WTC11 (cell line): ENCODE data around the gene PQBP1. TPM values are rescaled to one million over a fixed set of nuclear protein-coding genes. Genes with fewer than 3 reads are reported as not detected.

Experiments
- ATAC-seq: fragments of 200-7000 bp; cut with Tn5 transposase; 2 replicates; pipeline ENCODE4 v1.10.0; 2021; ENCODE audit warnings: mild to moderate bottlenecking, moderate library complexity
- CTCF ChIA-PET: fragments of 300-600 bp; sonication (Branson Sonifier 250); formaldehyde crosslinking; loops from one replicate; lab custom pipeline; 2021; ENCODE audit warnings: antibody characterized with exemption; lab: Charles Lee
- POLR2A ChIA-PET: fragments of 350-600 bp; sonication (Branson Sonifier 250); formaldehyde crosslinking; loops from one replicate; lab custom pipeline; 2021; ENCODE audit warnings: antibody characterized with exemption; lab: Charles Lee
- DNase-seq: peaks from one replicate; pipeline ENCODE4 v3.0.0; 2021; ENCODE audit warnings: low spot score
- H3K27ac Mint-ChIP-seq: 2 replicates; pipeline ENCODE4 v1.8.0; 2021; ENCODE audit warnings: mixed read lengths
- H3K27me3 Mint-ChIP-seq: 2 replicates; pipeline ENCODE4 v1.8.0; 2021; ENCODE audit warnings: low read depth, mild to moderate bottlenecking, moderate library complexity, mixed read lengths
- H3K36me3 Mint-ChIP-seq: 2 replicates; pipeline ENCODE4 v1.8.0; 2021; ENCODE audit warnings: mixed read lengths
- H3K4me1 Mint-ChIP-seq: 2 replicates; pipeline ENCODE4 v1.8.0; 2022; ENCODE audit warnings: mixed read lengths
- H3K4me3 Mint-ChIP-seq: 2 replicates; pipeline ENCODE4 v1.8.0; 2021; ENCODE audit warnings: mild to moderate bottlenecking, moderate library complexity, mixed read lengths
- H3K9me3 Mint-ChIP-seq: 2 replicates; pipeline ENCODE4 v1.8.0; 2021; ENCODE audit warnings: mixed read lengths
- AFF4 ChIP-seq: sonication (generic); formaldehyde crosslinking; IDR thresholded peaks from 2 replicates; pipeline ENCODE4 v1.8.1; 2023; ENCODE audit warnings: mild to moderate bottlenecking, missing genetic modification reagents, borderline replicate concordance
- ATF6 ChIP-seq: sonication (generic); formaldehyde crosslinking; IDR thresholded peaks from 2 replicates; pipeline ENCODE4 v1.8.1; 2023; ENCODE audit warnings: mild to moderate bottlenecking, missing genetic modification reagents
- CREM ChIP-seq: sonication (generic); formaldehyde crosslinking; IDR thresholded peaks from 2 replicates; pipeline ENCODE4 v1.8.1; 2022; ENCODE audit warnings: mild to moderate bottlenecking, missing genetic modification reagents, moderate library complexity
- CTCF ChIP-seq: fragments of 200-600 bp; IDR thresholded peaks from 2 replicates; pipeline ENCODE4 v1.8.0; 2022; ENCODE audit warnings: antibody characterized with exemption
- ETV6 ChIP-seq: sonication (generic); formaldehyde crosslinking; IDR thresholded peaks from 2 replicates; pipeline ENCODE4 v1.8.1; 2022; ENCODE audit warnings: mild to moderate bottlenecking, missing genetic modification reagents
- GABPB1 ChIP-seq: sonication (generic); formaldehyde crosslinking; IDR thresholded peaks from 2 replicates; pipeline ENCODE4 v1.8.1; 2023; ENCODE audit warnings: mild to moderate bottlenecking, missing genetic modification reagents
- HMGXB4 ChIP-seq: sonication (generic); formaldehyde crosslinking; IDR thresholded peaks from 2 replicates; pipeline ENCODE4 v1.8.1; 2023; ENCODE audit warnings: mild to moderate bottlenecking, moderate library complexity, missing genetic modification reagents
- JUN ChIP-seq: sonication (generic); formaldehyde crosslinking; IDR thresholded peaks from 2 replicates; pipeline ENCODE4 v1.8.0; 2023; ENCODE audit warnings: mild to moderate bottlenecking, missing genetic modification reagents
- NFATC4 ChIP-seq: fragments of 250-450 bp; sonication (Bioruptor Pico); IDR thresholded peaks from 2 replicates; pipeline ENCODE4 v1.9.0; 2021; ENCODE audit warnings: mild to moderate bottlenecking
- NR2C2 ChIP-seq: sonication (generic); formaldehyde crosslinking; IDR thresholded peaks from 2 replicates; pipeline ENCODE4 v1.8.0; 2022; ENCODE audit warnings: mild to moderate bottlenecking, missing genetic modification reagents
- OVOL2 ChIP-seq: fragments of 250-450 bp; sonication (Bioruptor Pico); IDR thresholded peaks from 2 replicates; pipeline ENCODE4 v1.9.0; 2021; ENCODE audit warnings: mild to moderate bottlenecking, borderline replicate concordance
- PRDM15 ChIP-seq: sonication (generic); formaldehyde crosslinking; IDR thresholded peaks from 2 replicates; pipeline ENCODE4 v1.8.0; 2022; ENCODE audit warnings: missing genetic modification reagents
- PREB ChIP-seq: sonication (generic); formaldehyde crosslinking; IDR thresholded peaks from 2 replicates; pipeline ENCODE4 v1.8.1; 2022; ENCODE audit warnings: mild to moderate bottlenecking, missing genetic modification reagents, moderate library complexity, borderline replicate concordance
- TP53 ChIP-seq: sonication (generic); formaldehyde crosslinking; IDR thresholded peaks from 2 replicates; pipeline ENCODE4 v1.8.1; 2023; ENCODE audit warnings: mild to moderate bottlenecking, missing genetic modification reagents
- ZNF281 ChIP-seq: sonication (generic); formaldehyde crosslinking; IDR thresholded peaks from 2 replicates; pipeline ENCODE4 v1.8.0; 2023; ENCODE audit warnings: mild to moderate bottlenecking, missing genetic modification reagents
- ZNF671 ChIP-seq: fragments of 250-450 bp; sonication (Bioruptor Pico); IDR thresholded peaks from 2 replicates; pipeline ENCODE4 v1.8.0; 2021; ENCODE audit warnings: mild to moderate bottlenecking
- total RNA-seq: library from RNA; stranded (reverse); gene quantifications from 3 replicates; pipeline ENCODE4 v1.2.3, GENCODE V29; 2021

PQBP1 gene
- total RNA-seq, 1 experiment from 2014 or later = 79.4 TPM

- ATAC-seq = no peak
- no peak for DNase-seq
- H3K4me3 Mint-ChIP-seq = no peak overlapping the region
- H3K4me1 Mint-ChIP-seq = peaks cover 42% of the 10 kb centered on the region
- no peaks in the 10 kb centered on the region for H3K9me3 Mint-ChIP-seq
- CTCF ChIA-PET = interaction anchor here (1.4 to 2.6 kb wide), 2 partner anchors 11 to 47 kb away, joined by 4 to 21 read pairs; no protein-coding TSS in a partner anchor
- H3K36me3 Mint-ChIP-seq = peaks cover 28% of the 10 kb centered on the region
- POLR2A ChIA-PET = interaction anchor here (0.8 to 1.0 kb wide), 2 partner anchors 27 to 112 kb away, joined by 3 to 4 read pairs; no protein-coding TSS in a partner anchor
- no peaks in the 10 kb centered on the region for H3K27me3 Mint-ChIP-seq
- no peak for TF ChIP-seq AFF4 (CRISPR knock-in tag)
- no peak for TF ChIP-seq OVOL2
- no peak for TF ChIP-seq NR2C2 (CRISPR knock-in tag)
- TF ChIP-seq CTCF = no peak
- no peak for TF ChIP-seq JUN (CRISPR knock-in tag)
- TF ChIP-seq CREM (CRISPR knock-in tag) = no peak
- no peak for TF ChIP-seq PRDM15 (CRISPR knock-in tag)
- TF ChIP-seq ZNF671 = no peak
- H3K27ac Mint-ChIP-seq = peak overlapping the region; percentile 89
These were observed 41.1 kb downstream of the PQBP1 start for GRCh38 chrX:48938721-48939425.

GRCh38 chrX:48939524-48940228, 41.9 kb downstream of the PQBP1 start:
- ChIA-PET POLR2A (no interaction called here), CTCF (interaction anchor here (1.4 kb wide), 1 partner anchor 48 kb away, joined by 4 read pairs; no protein-coding TSS in a partner anchor)
- no peak overlapping the region for H3K4me3 Mint-ChIP-seq
- DNase-seq (no peak), ATAC-seq (no peak)
- H3K27ac Mint-ChIP-seq = peak overlapping the region; percentile 89
- H3K4me1 Mint-ChIP-seq = peaks cover 42% of the 10 kb centered on the region
- peaks cover 21% of the 10 kb centered on the region for H3K36me3 Mint-ChIP-seq
- no peaks in the 10 kb centered on the region for H3K9me3 Mint-ChIP-seq
- no peaks in the 10 kb centered on the region for H3K27me3 Mint-ChIP-seq
- no peak for TF ChIP-seq NFATC4
- TF ChIP-seq ZNF281 = no peak
- TF ChIP-seq PREB (CRISPR knock-in tag) = no peak
- TF ChIP-seq ATF6 = no peak
- TF ChIP-seq ETV6 = no peak
- no peak for TF ChIP-seq GABPB1 (CRISPR knock-in tag)
- no peak for TF ChIP-seq HMGXB4
- no peak for TF ChIP-seq TP53 (CRISPR knock-in tag)
